GM20431 (cell line): ENCODE results near the gene APOA1.

ENCODE experiments used
- in situ Hi-C: fragments of 300-500 bp; cut with MseI, MboI; formaldehyde crosslinking; loops from one replicate; pipeline ENCODE4 v1.15.0; 2020; ENCODE audit warnings: low sequenced_read_pairs; ENCODE audit not compliant: unreplicated experiment

APOA1 gene

GRCh38 chr11:116792869-116793771, 44.3 kb downstream of the APOA1 start:
- in situ Hi-C loops = loop anchor here (25.0 kb wide), 1 partner anchor 319 kb away; no protein-coding TSS in a partner anchor

GRCh38 chr11:116792144-116792868, 45.1 kb downstream of the APOA1 start:
- in situ Hi-C loops = loop anchor here (25.0 kb wide), 1 partner anchor 320 kb away; no protein-coding TSS in a partner anchor

GRCh38 chr11:116791813-116792143, 45.6 kb downstream of the APOA1 start, which contains the start of gene APOA5:
APOA5 (minus strand) TSS chr11:116791879; CDS start chr11:116791860, 19 bp downstream.
- in situ Hi-C loops = loop anchor here (25.0 kb wide), 1 partner anchor 321 kb away; no protein-coding TSS in a partner anchor

- in situ Hi-C loops = loop anchor here (25.0 kb wide), 1 partner anchor 321 kb away; no protein-coding TSS in a partner anchor
Measured at GRCh38 chr11:116791002-116791812, 46.2 kb downstream of the APOA1 start.

- in situ Hi-C loops = loop anchor here (25.0 kb wide), 1 partner anchor 322 kb away; no protein-coding TSS in a partner anchor
Measured at GRCh38 chr11:116790167-116791001, 47.0 kb downstream of the APOA1 start.

- in situ Hi-C loops = loop anchor here (25.0 kb wide), 1 partner anchor 323 kb away; no protein-coding TSS in a partner anchor
Measured at GRCh38 chr11:116788975-116789374, 48.4 kb downstream of the APOA1 start.

- in situ Hi-C loops = loop anchor here (25.0 kb wide), 1 partner anchor 324 kb away; no protein-coding TSS in a partner anchor
Measured at GRCh38 chr11:116788534-116788933, 48.9 kb downstream of the APOA1 start.

GRCh38 chr11:116787786-116788486, 49.5 kb downstream of the APOA1 start, which contains the start of gene ZPR1:
ZPR1 (minus strand) TSS chr11:116788023; CDS start chr11:116787990, 33 bp downstream.
- in situ Hi-C loops = loop anchor here (25.0 kb wide), 1 partner anchor 324 kb away; no protein-coding TSS in a partner anchor

- in situ Hi-C loops = loop anchor here (25.0 kb wide), 1 partner anchor 325 kb away; no protein-coding TSS in a partner anchor
Measured at GRCh38 chr11:116787436-116787785, 50.0 kb downstream of the APOA1 start.

- in situ Hi-C loops = loop anchor here (25.0 kb wide), 1 partner anchor 325 kb away; no protein-coding TSS in a partner anchor
Measured at GRCh38 chr11:116786966-116787365, 50.5 kb downstream of the APOA1 start.

- in situ Hi-C loops = loop anchor here (25.0 kb wide), 1 partner anchor 326 kb away; no protein-coding TSS in a partner anchor
Measured at GRCh38 chr11:116786326-116786725, 51.1 kb downstream of the APOA1 start.
